Right atrium auricular region (tissue), 2 donors: ENCODE results near the gene GRIA4. TPM values are rescaled to one million over a fixed set of nuclear protein-coding genes. Genes with fewer than 3 reads are reported as not detected.

Source experiments
- DNase-seq: peaks from one replicate; pipeline ENCODE4 v3.0.0-alpha.2; 2019; ENCODE audit warnings: low spot score
- H3K27ac ChIP-seq, 2 donors: fragments of 200-600 bp; sonication (generic); 1 replicate in 1 of 2; 2 replicates in 1 of 2; pipeline ENCODE4 v1.5.1; 2016 to 2019
- H3K27me3 ChIP-seq, 2 donors: fragments of 200-600 bp; sonication (generic); one replicate each; pipeline versions ENCODE4 v1.5.1 to v1.6.0; 2017 to 2019
- H3K36me3 ChIP-seq: fragments of 200-600 bp; sonication (generic); one replicate; pipeline ENCODE4 v1.5.1; 2016
- H3K4me1 ChIP-seq, 2 donors: fragments of 200-600 bp; sonication (generic); one replicate each; pipeline versions ENCODE4 v1.5.1 to v1.6.0; 2017 to 2019
- H3K4me3 ChIP-seq, 2 donors: fragments of 200-600 bp; sonication (generic); 1 replicate in 1 of 2; 2 replicates in 1 of 2; pipeline ENCODE4 v1.5.1; 2017 to 2019; ENCODE audit warnings: mild to moderate bottlenecking in 1 of 2, moderate library complexity in 1 of 2
- H3K9me3 ChIP-seq, 2 donors: fragments of 200-600 bp; sonication (generic); one replicate each; pipeline ENCODE4 v1.5.1; 2019
- total RNA-seq, 2 donors: library from RNA; depleted of rRNA; stranded (reverse); fragments of >200 nt; gene quantifications; one replicate each; pipeline ENCODE4 v1.1.0, GENCODE V29; 2016
- TF ChIP-seq, protein P1 (sequence below), 2 donors: fragments of 200-600 bp; sonication (generic); IDR thresholded peaks; one replicate each; pipeline ENCODE4 v1.5.1; 2019; ENCODE audit warnings: antibody characterized with exemption in 2 of 2

Gene GRIA4
- total RNA-seq, 2 donors from 2014 or later: not detected

- DNase-seq: no peak
Observed at GRCh38 chr11:105665281-105665680, 55.4 kb downstream of the GRIA4 start.

GRCh38 chr11:105667441-105667840 is 57.6 kb downstream of the GRIA4 start:
- Histone ChIP-seq H3K4me1 (no peaks in the 10 kb centered on the region), H3K36me3 (no peaks in the 10 kb centered on the region), H3K27ac (no peak overlapping the region), H3K9me3 (no peaks in the 10 kb centered on the region), H3K27me3 (no peaks in the 10 kb centered on the region), H3K4me3 (no peak overlapping the region)
- TF ChIP-seq, protein P1, sequence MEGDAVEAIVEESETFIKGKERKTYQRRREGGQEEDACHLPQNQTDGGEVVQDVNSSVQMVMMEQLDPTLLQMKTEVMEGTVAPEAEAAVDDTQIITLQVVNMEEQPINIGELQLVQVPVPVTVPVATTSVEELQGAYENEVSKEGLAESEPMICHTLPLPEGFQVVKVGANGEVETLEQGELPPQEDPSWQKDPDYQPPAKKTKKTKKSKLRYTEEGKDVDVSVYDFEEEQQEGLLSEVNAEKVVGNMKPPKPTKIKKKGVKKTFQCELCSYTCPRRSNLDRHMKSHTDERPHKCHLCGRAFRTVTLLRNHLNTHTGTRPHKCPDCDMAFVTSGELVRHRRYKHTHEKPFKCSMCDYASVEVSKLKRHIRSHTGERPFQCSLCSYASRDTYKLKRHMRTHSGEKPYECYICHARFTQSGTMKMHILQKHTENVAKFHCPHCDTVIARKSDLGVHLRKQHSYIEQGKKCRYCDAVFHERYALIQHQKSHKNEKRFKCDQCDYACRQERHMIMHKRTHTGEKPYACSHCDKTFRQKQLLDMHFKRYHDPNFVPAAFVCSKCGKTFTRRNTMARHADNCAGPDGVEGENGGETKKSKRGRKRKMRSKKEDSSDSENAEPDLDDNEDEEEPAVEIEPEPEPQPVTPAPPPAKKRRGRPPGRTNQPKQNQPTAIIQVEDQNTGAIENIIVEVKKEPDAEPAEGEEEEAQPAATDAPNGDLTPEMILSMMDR (IDR thresholded peaks at IDR 0.05): no peak
- DNase-seq: no peak

More at GRCh38 chr11:105665281-105665680, 55.4 kb downstream of the GRIA4 start:
- Histone ChIP-seq H3K4me3 (no peak overlapping the region), H3K27me3 (no peaks in the 10 kb centered on the region), H3K36me3 (no peaks in the 10 kb centered on the region), H3K9me3 (no peaks in the 10 kb centered on the region), H3K4me1 (no peaks in the 10 kb centered on the region), H3K27ac (no peak overlapping the region)
- TF ChIP-seq, protein P1 (IDR thresholded peaks at IDR 0.05): no peak

- no peaks in the 10 kb centered on the region for H3K4me1 ChIP-seq
- TF ChIP-seq, protein P1 (IDR thresholded peaks at IDR 0.05): no peak
- H3K9me3 ChIP-seq: no peaks in the 10 kb centered on the region
- H3K27ac ChIP-seq: no peak overlapping the region
- H3K4me3 ChIP-seq: no peak overlapping the region
- H3K27me3 ChIP-seq: no peaks in the 10 kb centered on the region
- no peak for DNase-seq
- no peaks in the 10 kb centered on the region for H3K36me3 ChIP-seq
Observed at GRCh38 chr11:105670811-105671210, 60.9 kb downstream of the GRIA4 start.

GRCh38 chr11:105673089-105673488 is 63.2 kb downstream of the GRIA4 start:
- TF ChIP-seq, protein P1 (IDR thresholded peaks at IDR 0.05): no peak
- Histone ChIP-seq H3K9me3 (no peaks in the 10 kb centered on the region), H3K4me1 (no peaks in the 10 kb centered on the region), H3K4me3 (no peak overlapping the region), H3K36me3 (no peaks in the 10 kb centered on the region), H3K27ac (no peak overlapping the region), H3K27me3 (no peaks in the 10 kb centered on the region)
- DNase-seq: no peak

GRCh38 chr11:105689631-105690030 is 79.8 kb downstream of the GRIA4 start:
- Histone ChIP-seq H3K27ac (no peak overlapping the region), H3K27me3 (no peaks in the 10 kb centered on the region), H3K4me3 (no peak overlapping the region), H3K9me3 (no peaks in the 10 kb centered on the region), H3K36me3 (no peaks in the 10 kb centered on the region), H3K4me1 (no peaks in the 10 kb centered on the region)
- no peak for DNase-seq
- TF ChIP-seq, protein P1 (IDR thresholded peaks at IDR 0.05): no peak

DNA sequence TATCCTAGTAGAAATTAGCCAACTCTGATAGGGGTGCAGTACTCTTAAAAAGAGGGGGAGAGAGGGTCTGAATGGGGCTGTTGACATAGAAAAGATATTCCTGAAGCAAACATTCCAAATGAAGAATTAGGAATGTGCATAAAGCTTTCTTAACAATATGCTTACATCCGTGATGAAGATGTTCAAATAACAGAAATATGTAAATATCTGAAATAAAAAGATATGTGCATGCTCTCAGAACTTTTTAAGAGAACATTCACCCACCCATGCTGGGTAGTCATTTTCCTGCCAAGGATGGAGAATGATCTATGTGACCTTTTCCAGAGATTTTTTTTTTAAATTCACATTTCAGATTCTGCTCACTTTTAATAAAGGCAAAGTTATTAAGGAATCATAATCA is 80.6 kb downstream of the GRIA4 start:
- no peak overlapping the region for H3K27ac ChIP-seq
- H3K4me1 ChIP-seq: no peaks in the 10 kb centered on the region

More for the DNA sequence above, 80.6 kb downstream of the GRIA4 start:
- H3K4me3 ChIP-seq: no peak overlapping the region
- H3K27me3 ChIP-seq: no peaks in the 10 kb centered on the region
- TF ChIP-seq, protein P1 (IDR thresholded peaks at IDR 0.05): no peak
- no peak for DNase-seq
- no peaks in the 10 kb centered on the region for H3K9me3 ChIP-seq
- H3K36me3 ChIP-seq: no peaks in the 10 kb centered on the region
